22Rv1 (cell line): ENCODE measurements around the gene TMTC1.

Source experiments
- CTCF ChIP-seq: fragments of 450-650 bp; IDR thresholded peaks from 2 replicates; pipeline ENCODE4 v1.5.1; 2017; ENCODE audit warnings: mild to moderate bottlenecking
- ZFX ChIP-seq: fragments of 450-650 bp; IDR thresholded peaks from 2 replicates; pipeline ENCODE4 v1.6.1; 2017; ENCODE audit warnings: antibody characterized with exemption, borderline replicate concordance

- TF ChIP-seq ZFX (no peak), CTCF (no peak)
Observed at GRCh38 chr12:29662734-29663323, 120.9 kb downstream of the TMTC1 start.
